Neural cell (in vitro differentiated cells): ENCODE measurements around the gene CITED2.

Experiments
- EP300 ChIP-seq: fragments of 450-650 bp; conservative IDR thresholded peaks from 2 replicates; pipeline ENCODE4 v1.6.1; 2014; ENCODE audit warnings: antibody characterized with exemption, mild to moderate bottlenecking, moderate library complexity; ENCODE audit not compliant: poor library complexity, severe bottlenecking
- RAD21 ChIP-seq: fragments of 450-650 bp; conservative IDR thresholded peaks from 2 replicates; pipeline ENCODE4 v1.6.1; 2014; ENCODE audit warnings: antibody characterized with exemption, mild to moderate bottlenecking, moderate library complexity
- TAF1 ChIP-seq: IDR thresholded peaks from 2 replicates; pipeline ENCODE4 v1.6.1; 2012; ENCODE audit warnings: low read depth
- TF ChIP-seq, protein P1 (sequence below): fragments of 450-650 bp; IDR thresholded peaks from 2 replicates; pipeline ENCODE4 v1.5.1; 2014; ENCODE audit warnings: antibody characterized with exemption, mild to moderate bottlenecking, moderate library complexity; ENCODE audit not compliant: poor library complexity, severe bottlenecking
- TF ChIP-seq, protein P2 (sequence below): IDR thresholded peaks from 2 replicates; pipeline ENCODE4 v1.6.1; 2012; ENCODE audit warnings: borderline replicate concordance

DNA sequence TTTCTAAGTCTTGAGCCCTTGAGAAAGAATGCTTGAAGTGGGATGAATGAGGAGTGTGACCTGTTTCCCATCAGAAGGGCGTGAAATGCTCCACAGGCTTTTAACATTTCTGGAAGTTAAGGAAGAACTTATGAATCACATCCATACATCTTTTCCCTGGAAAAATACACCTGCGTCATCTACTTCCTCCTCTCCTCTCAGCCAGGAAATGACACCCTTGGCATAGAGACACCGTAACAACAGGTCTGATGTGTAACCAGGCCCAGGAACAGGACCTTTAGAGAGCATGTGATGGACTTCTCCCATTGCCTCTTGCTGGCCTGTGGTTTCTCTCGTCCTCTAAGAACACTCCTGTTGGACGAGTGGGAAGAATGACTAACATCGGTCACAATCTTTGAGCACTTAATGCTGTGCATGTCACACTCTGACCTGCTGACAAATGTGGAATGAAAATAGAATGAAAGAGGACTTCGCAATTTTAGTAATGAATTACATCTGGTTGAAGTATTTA lies 28.5 kb upstream of the CITED2 start:
- TF ChIP-seq, protein P1, sequence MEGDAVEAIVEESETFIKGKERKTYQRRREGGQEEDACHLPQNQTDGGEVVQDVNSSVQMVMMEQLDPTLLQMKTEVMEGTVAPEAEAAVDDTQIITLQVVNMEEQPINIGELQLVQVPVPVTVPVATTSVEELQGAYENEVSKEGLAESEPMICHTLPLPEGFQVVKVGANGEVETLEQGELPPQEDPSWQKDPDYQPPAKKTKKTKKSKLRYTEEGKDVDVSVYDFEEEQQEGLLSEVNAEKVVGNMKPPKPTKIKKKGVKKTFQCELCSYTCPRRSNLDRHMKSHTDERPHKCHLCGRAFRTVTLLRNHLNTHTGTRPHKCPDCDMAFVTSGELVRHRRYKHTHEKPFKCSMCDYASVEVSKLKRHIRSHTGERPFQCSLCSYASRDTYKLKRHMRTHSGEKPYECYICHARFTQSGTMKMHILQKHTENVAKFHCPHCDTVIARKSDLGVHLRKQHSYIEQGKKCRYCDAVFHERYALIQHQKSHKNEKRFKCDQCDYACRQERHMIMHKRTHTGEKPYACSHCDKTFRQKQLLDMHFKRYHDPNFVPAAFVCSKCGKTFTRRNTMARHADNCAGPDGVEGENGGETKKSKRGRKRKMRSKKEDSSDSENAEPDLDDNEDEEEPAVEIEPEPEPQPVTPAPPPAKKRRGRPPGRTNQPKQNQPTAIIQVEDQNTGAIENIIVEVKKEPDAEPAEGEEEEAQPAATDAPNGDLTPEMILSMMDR = no peak
- TF ChIP-seq EP300 (no peak), TAF1 (no peak), RAD21 (no peak)
- TF ChIP-seq, protein P2, sequence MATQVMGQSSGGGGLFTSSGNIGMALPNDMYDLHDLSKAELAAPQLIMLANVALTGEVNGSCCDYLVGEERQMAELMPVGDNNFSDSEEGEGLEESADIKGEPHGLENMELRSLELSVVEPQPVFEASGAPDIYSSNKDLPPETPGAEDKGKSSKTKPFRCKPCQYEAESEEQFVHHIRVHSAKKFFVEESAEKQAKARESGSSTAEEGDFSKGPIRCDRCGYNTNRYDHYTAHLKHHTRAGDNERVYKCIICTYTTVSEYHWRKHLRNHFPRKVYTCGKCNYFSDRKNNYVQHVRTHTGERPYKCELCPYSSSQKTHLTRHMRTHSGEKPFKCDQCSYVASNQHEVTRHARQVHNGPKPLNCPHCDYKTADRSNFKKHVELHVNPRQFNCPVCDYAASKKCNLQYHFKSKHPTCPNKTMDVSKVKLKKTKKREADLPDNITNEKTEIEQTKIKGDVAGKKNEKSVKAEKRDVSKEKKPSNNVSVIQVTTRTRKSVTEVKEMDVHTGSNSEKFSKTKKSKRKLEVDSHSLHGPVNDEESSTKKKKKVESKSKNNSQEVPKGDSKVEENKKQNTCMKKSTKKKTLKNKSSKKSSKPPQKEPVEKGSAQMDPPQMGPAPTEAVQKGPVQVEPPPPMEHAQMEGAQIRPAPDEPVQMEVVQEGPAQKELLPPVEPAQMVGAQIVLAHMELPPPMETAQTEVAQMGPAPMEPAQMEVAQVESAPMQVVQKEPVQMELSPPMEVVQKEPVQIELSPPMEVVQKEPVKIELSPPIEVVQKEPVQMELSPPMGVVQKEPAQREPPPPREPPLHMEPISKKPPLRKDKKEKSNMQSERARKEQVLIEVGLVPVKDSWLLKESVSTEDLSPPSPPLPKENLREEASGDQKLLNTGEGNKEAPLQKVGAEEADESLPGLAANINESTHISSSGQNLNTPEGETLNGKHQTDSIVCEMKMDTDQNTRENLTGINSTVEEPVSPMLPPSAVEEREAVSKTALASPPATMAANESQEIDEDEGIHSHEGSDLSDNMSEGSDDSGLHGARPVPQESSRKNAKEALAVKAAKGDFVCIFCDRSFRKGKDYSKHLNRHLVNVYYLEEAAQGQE = no peak
